ENCODE data around the gene GOLGA6L25.
"Not testable (repeated sequence)": the region's sequence is repeated elsewhere in the genome, so short reads cannot be mapped to it uniquely, and the experiment has no call there.

Gene GOLGA6L25, protein sequence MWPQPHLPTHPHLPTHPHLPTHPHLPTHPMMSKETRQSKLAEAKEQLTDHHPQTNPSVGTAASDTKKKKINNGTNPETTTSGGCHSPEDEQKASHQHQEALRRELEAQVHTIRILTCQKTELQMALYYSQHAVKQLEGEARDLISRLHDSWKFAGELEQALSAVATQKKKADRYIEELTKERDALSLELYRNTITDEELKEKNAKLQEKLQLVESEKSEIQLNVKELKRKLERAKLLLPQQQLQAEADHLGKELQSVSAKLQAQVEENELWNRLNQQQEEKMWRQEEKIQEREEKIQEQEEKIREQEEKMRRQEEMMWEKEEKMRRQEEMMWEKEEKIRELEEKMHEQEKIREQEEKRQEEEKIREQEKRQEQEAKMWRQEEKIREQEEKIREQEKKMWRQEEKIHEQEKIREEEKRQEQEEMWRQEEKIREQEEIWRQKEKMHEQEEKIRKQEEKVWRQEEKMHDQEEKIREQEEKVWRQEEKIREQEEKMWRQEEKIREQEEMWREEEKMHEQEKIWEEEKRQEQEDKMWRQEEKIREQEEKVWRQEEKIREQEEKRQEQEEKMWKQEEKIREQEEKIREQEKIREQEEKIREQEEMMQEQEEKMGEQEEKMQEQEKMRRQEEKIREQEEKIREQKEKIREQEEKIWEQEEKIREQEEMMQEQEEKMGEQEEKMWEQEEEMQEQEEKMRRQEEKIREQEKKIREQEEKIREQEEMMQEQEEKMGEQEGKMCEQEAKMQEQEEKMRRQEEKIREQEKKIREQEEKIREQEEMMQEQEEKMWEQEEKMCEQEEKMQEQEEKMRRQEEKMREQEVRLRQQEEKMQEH

DNA sequence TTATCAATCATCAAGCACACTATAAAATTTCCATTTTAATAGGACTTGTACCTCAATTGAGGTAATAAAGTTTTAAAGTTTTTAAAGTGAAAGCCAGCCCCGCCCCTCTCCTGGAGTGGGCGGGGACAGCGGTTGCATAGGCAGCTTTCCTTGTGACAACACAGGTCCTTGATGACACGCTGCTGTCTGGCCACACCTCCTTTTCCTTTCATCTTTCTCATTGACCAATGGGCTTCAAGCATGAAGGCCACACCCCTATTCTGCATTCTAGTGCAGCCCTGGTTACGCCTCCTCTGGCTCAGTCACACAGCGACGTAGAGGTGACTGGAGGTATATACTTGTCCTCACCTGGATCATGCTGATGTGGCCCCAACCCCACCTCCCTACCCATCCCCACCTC is at the start of gene GOLGA6L25:
Gene GOLGA6L25, plus strand, starts transcription at position 301 of the 400 bp plus-strand sequence. Its CDS starts 61 bp downstream, at position 362.
- not testable (repeated sequence) for DNase-seq (ENCODE audit: low read depth in 2 of 2, low spot score in 1 of 2)

DNA sequence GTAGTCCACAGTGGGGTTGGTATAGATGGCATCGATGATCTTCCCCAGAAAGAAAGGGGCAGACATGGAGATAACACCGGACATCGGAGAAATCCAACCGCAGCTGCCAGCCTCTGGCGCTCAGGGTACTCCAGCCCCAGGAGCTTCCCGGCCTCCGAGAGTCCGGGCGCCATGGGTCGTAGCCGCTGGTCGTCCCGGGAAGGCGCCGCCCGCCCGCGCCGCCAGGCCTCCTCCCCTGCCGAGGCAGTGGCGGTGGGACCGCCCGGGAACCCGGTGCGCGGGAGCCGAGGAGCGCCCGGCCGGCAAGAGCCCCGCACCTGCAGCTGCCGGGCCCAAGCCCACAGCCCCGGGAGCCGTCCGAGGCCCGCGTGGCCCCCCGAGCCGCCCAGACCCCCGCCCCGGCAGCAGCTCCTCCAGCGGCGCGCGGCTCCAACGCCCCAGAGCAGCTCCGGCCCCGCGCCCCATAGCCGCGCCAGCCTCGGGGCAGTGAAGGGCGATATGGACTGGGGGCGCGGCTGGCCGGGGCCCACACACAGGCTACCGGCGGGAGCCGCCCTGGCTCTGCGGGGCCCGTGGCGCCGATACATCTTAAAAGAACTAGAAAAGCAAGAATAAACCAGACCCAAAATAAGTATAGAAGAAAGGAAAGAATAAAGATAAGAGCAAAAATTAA is 45.0 kb upstream of the GOLGA6L25 start:
- DNase-seq (ENCODE audit: low read depth in 2 of 2, low spot score in 1 of 2) = not testable (repeated sequence)

DNA sequence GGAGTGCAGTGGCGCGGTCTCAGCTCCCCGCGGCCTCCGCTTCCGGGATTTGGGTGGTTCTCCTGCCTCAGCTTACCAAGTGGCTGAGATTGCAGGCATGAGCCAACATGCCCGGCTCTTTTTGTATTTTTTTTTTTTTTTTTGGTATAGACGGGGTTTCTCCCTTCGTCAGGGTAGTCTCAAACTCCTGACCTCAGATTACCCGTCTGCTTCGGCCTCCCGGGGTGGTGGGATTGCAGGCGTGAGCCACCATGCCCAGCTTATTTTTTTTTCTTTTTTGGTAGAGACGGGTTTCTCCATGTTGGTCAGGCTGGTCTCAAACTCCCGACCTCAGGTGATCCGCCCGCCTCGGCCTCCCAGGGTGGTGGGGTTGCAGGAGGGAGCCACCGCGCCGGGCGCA is 39.2 kb upstream of the GOLGA6L25 start:
- not testable (repeated sequence) for DNase-seq (ENCODE audit: low read depth in 2 of 2, low spot score in 1 of 2)

DNA sequence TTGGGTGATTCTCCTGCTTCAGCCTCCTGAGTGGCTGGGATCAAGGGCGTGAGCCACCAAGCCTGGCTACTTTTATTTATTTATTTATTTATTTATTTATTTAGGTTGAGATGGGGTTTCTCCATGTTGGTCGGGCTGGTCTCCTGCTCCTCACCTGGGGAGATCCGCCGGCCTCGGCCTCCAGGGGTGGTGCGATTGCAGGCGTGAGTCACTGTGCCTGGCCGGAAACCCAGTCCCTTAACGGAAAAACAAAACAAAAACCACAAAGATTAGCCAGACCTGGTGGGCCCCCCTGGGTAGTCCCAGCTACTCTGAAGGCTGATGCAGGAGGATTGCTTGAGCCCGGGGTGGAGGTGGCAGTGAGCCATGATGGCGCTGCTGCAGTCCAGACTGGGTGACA is 38.2 kb upstream of the GOLGA6L25 start:
- DNase-seq (ENCODE audit: low read depth in 2 of 2, low spot score in 1 of 2) = not testable (repeated sequence)

DNA sequence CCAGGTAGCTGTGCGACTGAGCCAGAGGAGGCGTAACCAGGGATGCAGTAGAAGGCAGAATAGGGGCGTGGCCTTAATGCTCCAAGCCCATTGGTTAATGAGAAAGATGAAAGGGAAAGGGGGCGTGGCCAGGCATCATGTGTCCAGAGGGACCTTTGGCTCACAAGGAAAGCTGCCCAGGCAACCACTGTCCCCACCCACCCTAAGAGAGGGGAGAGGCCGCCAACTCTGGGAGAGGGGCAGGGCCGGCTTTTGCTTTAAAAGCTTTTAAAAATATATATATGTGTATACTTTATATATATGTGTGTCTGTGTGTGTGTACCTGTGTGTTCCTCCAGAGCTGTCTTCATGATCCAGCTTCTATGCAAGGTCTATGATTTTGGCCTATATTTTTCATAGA is 20.4 kb upstream of the GOLGA6L25 start, which contains the start of gene GOLGA8G:
Gene GOLGA8G, minus strand, starts transcription at position 18 of the 400 bp plus-strand sequence. CDS start 62 bp downstream, outside the sequence.
- not testable (repeated sequence) for DNase-seq (ENCODE audit: low read depth in 2 of 2, low spot score in 1 of 2)

DNA sequence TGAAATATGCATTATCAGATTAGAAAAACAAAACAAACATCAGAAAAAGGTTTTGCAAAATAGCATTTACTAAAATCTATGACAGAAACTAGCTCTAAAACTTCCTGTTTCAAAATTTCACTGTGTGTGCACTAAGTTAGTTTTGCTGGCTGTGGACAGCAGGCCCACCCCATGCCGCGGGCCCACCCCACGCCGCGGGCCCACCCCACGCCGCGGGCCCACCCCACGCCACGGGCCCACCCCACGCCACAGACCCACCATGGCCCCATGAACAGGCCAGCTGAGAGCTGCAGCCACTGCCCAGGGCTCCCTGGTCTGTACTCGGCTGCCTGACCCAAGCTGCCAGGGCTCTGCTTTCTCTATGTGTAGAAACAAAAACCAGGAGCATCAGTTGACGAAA is 20.0 kb downstream of the GOLGA6L25 start:
- DNase-seq (ENCODE audit: low read depth in 2 of 2, low spot score in 1 of 2) = not testable (repeated sequence)

DNA sequence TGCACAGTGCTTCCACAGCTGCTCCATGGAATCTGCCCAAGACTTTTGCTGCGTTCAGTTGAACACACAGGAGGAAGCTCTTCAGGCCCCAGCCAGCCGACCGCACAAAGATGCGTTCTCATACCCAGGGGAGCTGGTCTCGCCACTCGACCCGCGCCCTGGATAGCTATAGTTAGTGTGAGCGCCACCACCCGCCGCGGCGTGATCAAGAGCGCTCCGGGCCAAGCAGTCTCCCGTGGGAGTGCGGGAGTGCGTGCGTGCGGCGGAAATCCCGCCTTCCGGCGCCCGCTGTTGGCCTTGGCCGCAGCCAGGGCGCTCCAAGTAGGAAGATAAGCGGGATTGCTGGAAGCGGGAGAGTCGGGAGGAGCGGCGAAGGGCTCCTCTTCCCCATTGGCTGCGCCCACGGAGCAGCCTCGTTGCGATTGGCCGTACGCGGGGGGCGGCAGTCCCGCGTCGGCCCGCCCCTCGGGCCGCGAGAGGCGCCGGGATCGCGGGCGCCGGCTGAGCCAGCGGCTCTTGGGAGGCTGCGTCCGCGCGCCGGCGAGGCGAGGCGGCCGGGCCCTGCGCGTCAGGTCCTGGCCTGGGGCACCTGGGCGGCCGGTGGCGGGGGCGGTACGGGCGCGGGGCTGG is 35.7 kb downstream of the GOLGA6L25 start:
- DNase-seq (ENCODE audit: low read depth in 2 of 2, low spot score in 1 of 2) = not testable (repeated sequence)

DNA sequence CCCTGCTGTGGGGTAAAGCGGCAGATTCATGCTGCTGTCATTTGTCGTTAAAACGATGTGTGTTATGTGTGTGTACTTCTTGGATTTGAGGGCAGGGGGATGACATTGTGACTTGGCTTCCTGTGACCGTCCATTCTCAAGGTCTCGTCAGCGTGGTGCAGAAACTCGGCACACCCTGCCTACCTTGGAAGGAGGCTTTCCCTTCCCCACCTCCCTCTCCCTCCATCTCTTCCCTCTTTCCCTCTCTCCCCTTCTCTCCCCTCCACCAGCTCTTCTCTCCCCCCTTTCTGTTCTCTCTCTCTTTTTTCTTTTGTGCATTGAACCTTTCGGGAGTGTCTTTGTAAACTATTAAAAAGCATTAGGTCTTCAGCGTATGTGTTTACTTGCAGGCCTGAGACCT is 36.4 kb downstream of the GOLGA6L25 start:
- not testable (repeated sequence) for DNase-seq (ENCODE audit: low read depth in 2 of 2, low spot score in 1 of 2)

DNA sequence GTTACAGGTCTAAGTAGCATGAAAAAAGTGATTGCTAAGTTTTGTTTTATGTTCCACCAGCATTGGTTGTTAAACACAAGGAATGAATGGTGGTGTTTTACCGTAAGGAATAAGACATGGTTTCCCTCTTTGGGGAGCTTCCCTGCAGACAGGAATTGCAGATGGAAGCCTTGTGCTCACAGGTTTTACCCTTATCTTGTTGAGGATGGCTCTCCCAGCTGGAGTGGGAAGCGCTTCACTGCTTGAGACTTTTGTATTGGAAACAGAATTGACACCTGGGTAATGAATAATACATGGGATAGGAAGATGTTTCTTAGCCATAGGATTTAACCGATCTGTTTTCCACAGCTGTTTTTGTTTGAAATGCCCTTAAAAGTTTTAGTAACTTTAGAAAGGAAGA is 39.0 kb downstream of the GOLGA6L25 start:
- not testable (repeated sequence) for DNase-seq (ENCODE audit: low read depth in 2 of 2, low spot score in 1 of 2)

DNA sequence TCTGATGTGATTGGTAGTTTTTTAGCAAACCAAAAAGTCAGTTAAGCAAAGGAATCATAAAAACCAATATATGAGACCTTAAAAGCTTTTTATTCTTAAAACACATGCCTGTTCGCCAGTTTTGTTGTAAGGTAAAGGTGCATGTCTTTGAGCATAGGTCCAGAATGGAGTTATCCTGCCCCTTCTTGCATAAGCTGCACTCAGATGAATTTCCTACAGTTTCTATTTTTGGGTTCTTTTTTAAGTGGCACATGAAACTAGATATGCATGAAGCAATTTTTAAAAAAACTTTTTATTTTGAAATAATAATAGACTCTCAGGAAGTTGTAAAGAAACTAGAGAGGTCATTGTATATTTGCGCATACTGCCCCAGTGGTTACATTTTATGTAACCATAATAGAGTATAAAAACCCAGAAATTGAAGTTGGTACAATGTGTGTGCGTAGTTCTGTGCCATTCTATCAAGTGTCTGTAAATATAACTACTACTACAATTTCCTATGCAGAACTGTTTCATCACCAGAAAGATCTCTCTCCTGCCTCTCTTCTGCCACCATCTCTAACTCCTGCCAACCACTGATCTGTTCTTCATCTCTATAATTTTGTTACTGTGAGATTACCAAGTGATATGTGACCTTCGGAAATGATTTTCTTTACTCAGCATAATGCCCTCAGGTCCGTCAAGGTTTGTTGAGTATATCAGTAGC is 40.2 kb downstream of the GOLGA6L25 start:
- DNase-seq (ENCODE audit: low read depth in 2 of 2, low spot score in 1 of 2) = not testable (repeated sequence)

DNA sequence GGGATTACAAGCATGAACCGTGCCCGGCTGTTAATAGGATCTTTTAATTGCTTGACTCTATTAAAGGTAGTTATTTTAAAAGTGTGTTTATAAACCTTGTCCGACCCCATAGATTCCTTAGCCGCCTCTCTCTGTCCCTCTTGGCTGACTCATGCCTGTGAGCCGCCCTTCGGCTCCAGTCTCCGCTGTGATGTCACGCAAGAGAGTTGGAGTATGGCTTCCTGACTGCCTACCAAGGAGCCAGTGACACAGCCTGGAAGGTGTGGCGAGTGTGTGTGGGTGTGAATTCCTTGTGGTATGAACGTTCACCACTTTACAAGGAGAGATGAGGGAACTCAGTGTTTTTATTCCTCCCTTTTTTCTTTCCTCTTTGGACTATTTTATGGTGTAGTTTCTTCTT is 44.1 kb downstream of the GOLGA6L25 start:
- not testable (repeated sequence) for DNase-seq (ENCODE audit: low read depth in 2 of 2, low spot score in 1 of 2)

DNA sequence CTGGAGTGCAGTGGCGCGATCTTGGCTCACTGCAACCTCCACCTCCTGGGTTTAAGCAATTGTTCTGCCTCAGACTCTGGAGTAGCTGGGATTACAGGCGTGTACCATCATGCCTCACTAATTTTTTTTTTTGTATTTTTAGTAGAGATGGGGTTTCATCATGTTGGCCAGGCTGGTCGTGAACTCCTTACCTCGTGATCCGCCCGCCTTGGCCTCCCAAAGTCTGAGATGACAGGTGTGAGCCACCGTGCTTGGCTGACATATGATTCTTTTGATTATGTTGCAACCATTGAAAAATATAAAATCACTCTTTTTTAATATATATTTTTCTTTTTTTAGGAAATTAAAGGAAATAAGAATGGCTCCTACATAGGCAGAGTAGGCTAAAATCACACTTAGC is 44.8 kb downstream of the GOLGA6L25 start:
- not testable (repeated sequence) for DNase-seq (ENCODE audit: low read depth in 2 of 2, low spot score in 1 of 2)

DNA sequence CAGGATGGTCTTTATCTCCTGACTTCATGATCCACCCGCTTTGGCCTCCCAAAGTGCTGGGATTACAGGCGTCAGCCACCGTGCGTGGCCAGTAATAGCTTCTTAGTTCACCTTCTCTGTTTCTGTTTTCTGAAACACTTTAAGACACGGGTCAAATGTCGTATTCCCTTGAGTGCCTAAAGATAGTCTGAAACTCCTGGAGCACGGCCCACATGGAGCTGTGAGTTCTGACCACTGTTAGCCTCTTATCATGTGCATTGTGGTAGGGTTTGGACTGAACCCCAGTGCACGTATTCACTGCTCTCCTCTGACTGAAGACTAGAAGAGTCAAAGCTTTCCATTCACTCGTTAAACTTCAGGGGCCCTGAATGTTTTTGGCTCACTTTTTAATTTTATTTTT is 48.8 kb downstream of the GOLGA6L25 start:
- not testable (repeated sequence) for DNase-seq (ENCODE audit: low read depth in 2 of 2, low spot score in 1 of 2)

Data from stimulated activated CD8-positive, alpha-beta memory T cell treated with anti-CD3 and anti-CD28 coated beads, Interleukin-4, amount 100 ng/mL, for 4 hours (primary cell).